ENCODE results near the gene AUTS2. TPM values are rescaled to one million over a fixed set of nuclear protein-coding genes. Genes with fewer than 3 reads are reported as not detected.

Gene AUTS2
- total and polyA plus RNA-seq, 2 experiments from 2014 or later, result 32.0 to 91.0 TPM

DNA sequence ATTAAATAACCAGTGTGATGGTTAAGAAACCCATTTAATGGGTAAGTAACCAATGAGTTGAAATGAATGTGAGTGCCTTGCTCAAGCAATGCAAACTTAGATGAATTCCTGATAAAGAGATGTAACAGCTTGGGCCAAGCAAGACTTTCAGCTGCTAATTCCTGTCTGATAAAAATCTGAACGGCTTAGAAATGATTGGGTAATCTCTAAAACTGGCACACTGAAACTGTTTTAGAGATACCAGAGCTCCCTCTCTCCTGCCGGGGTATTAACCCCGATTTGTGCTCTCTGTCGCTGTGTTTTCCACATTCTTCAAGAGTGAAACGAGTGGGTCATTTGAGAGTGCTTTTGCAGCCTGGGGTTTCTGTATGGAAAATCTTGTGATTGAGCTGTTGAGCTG lies 998.8 kb downstream of the AUTS2 start:
- Mint-ChIP-seq H3K27me3 (ENCODE audit: insufficient read depth, low read depth, poor library complexity) (peaks cover 58% of the 10 kb centered on the region), H3K9me3 (peaks cover 16% of the 10 kb centered on the region), H3K4me1 (peaks cover 34% of the 10 kb centered on the region), H3K27ac (no peak overlapping the region), H3K4me3 (peak overlapping the region; percentile 76), H3K36me3 (ENCODE audit: low read depth) (peaks cover 15% of the 10 kb centered on the region)
- Histone ChIP-seq H3K27ac (ENCODE audit: low read depth) (no peak overlapping the region), H3K4me1 (ENCODE audit: insufficient read depth) (peaks cover 18% of the 10 kb centered on the region), H3K79me2 (replicated peaks; ENCODE audit: insufficient read depth) (no peaks in the 10 kb centered on the region), H3K27me3 (ENCODE audit: insufficient read depth) (peaks cover 67% of the 10 kb centered on the region), H3K4me2 (peak overlapping the region; percentile 99), H3K4me3 (peak overlapping the region; percentile 80), H3K9me2 (ENCODE audit: insufficient read depth) (peaks cover 6% of the 10 kb centered on the region; the same call in 1 of the 2 replicates), H4K20me1 (replicated peaks; ENCODE audit: insufficient read depth) (0 out of 2 replicates have a peak, but pooled peaks cover 2% of the 10 kb centered on the region), H3F3A (replicated peaks; ENCODE audit: low read depth) (peaks cover 5% of the 10 kb centered on the region; the same call in 1 of the 2 replicates), H2AFZ (no peak overlapping the region), H3K36me3 (ENCODE audit: insufficient read depth) (0 out of 2 replicates have a peak, but pooled peaks cover 3% of the 10 kb centered on the region)
- ATAC-seq, result no peak
- DNase-seq (ENCODE audit: low spot score), result no peak
- TF ChIP-seq CREB1 (CRISPR knock-in tag; IDR thresholded peaks at IDR 0.05; ENCODE audit: low read depth), result no peak
- no peak for TF ChIP-seq ZNF114 (CRISPR knock-in tag; IDR thresholded peaks at IDR 0.05)
- no peak for TF ChIP-seq ZNF331 (CRISPR knock-in tag; IDR thresholded peaks at IDR 0.05; ENCODE audit: low read depth)

DNA sequence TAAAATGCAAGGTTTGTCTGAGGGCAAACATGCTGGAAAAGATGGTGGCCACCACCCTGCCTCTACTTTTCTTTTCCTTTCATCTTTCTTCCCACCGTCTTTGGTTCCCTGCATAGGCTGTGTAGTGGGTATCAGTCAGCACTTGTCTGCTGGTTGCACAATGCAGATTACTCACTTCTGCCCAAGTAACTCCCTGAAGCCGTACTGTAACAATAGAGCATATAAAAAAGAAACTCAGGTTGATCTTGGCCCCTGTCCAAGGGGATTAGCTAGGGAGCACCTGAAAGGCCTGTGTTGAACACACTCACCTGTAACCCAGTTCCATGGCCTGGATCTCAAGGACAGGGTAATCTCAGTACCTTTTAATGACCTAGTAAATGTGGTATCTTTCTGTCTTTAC lies 1000.7 kb downstream of the AUTS2 start:
- H3K27me3 Mint-ChIP-seq (ENCODE audit: insufficient read depth, low read depth, poor library complexity), result peaks cover 53% of the 10 kb centered on the region

More for the DNA sequence above, 1000.7 kb downstream of the AUTS2 start:
- H3K9me3 Mint-ChIP-seq, result peaks cover 16% of the 10 kb centered on the region
- Histone ChIP-seq H3K27ac (ENCODE audit: low read depth) (no peak overlapping the region), H3K9me2 (ENCODE audit: insufficient read depth) (peaks cover 6% of the 10 kb centered on the region; the same call in 1 of the 2 replicates), H3K27me3 (ENCODE audit: insufficient read depth) (peaks cover 60% of the 10 kb centered on the region), H3K79me2 (replicated peaks; ENCODE audit: insufficient read depth) (no peaks in the 10 kb centered on the region), H3K36me3 (ENCODE audit: insufficient read depth) (0 out of 2 replicates have a peak, but pooled peaks cover 3% of the 10 kb centered on the region), H3K4me2 (no peak overlapping the region), H3F3A (replicated peaks; ENCODE audit: low read depth) (peaks cover 5% of the 10 kb centered on the region; the same call in 1 of the 2 replicates), H4K20me1 (replicated peaks; ENCODE audit: insufficient read depth) (0 out of 2 replicates have a peak, but pooled peaks cover 2% of the 10 kb centered on the region), H3K4me1 (ENCODE audit: insufficient read depth) (peaks cover 18% of the 10 kb centered on the region), H2AFZ (no peak overlapping the region), H3K4me3 (no peak overlapping the region)
- peaks cover 34% of the 10 kb centered on the region for H3K4me1 Mint-ChIP-seq
- H3K4me3 Mint-ChIP-seq, result no peak overlapping the region
- DNase-seq (ENCODE audit: low spot score) (no peak), ATAC-seq (no peak)
- peaks cover 15% of the 10 kb centered on the region for H3K36me3 Mint-ChIP-seq (ENCODE audit: low read depth)
- H3K27ac Mint-ChIP-seq, result no peak overlapping the region
- no peak for TF ChIP-seq EZH2phosphoT487 (IDR thresholded peaks at IDR 0.05; ENCODE audit: unreplicated experiment)
- no peak for TF ChIP-seq STAT1 (IDR thresholded peaks at IDR 0.05; ENCODE audit: unreplicated experiment)
- TF ChIP-seq, protein P1, sequence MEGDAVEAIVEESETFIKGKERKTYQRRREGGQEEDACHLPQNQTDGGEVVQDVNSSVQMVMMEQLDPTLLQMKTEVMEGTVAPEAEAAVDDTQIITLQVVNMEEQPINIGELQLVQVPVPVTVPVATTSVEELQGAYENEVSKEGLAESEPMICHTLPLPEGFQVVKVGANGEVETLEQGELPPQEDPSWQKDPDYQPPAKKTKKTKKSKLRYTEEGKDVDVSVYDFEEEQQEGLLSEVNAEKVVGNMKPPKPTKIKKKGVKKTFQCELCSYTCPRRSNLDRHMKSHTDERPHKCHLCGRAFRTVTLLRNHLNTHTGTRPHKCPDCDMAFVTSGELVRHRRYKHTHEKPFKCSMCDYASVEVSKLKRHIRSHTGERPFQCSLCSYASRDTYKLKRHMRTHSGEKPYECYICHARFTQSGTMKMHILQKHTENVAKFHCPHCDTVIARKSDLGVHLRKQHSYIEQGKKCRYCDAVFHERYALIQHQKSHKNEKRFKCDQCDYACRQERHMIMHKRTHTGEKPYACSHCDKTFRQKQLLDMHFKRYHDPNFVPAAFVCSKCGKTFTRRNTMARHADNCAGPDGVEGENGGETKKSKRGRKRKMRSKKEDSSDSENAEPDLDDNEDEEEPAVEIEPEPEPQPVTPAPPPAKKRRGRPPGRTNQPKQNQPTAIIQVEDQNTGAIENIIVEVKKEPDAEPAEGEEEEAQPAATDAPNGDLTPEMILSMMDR (conservative IDR thresholded peaks at IDR 0.05; ENCODE audit: low read depth in 2 of 2), result no peak
- TF ChIP-seq, protein P2, sequence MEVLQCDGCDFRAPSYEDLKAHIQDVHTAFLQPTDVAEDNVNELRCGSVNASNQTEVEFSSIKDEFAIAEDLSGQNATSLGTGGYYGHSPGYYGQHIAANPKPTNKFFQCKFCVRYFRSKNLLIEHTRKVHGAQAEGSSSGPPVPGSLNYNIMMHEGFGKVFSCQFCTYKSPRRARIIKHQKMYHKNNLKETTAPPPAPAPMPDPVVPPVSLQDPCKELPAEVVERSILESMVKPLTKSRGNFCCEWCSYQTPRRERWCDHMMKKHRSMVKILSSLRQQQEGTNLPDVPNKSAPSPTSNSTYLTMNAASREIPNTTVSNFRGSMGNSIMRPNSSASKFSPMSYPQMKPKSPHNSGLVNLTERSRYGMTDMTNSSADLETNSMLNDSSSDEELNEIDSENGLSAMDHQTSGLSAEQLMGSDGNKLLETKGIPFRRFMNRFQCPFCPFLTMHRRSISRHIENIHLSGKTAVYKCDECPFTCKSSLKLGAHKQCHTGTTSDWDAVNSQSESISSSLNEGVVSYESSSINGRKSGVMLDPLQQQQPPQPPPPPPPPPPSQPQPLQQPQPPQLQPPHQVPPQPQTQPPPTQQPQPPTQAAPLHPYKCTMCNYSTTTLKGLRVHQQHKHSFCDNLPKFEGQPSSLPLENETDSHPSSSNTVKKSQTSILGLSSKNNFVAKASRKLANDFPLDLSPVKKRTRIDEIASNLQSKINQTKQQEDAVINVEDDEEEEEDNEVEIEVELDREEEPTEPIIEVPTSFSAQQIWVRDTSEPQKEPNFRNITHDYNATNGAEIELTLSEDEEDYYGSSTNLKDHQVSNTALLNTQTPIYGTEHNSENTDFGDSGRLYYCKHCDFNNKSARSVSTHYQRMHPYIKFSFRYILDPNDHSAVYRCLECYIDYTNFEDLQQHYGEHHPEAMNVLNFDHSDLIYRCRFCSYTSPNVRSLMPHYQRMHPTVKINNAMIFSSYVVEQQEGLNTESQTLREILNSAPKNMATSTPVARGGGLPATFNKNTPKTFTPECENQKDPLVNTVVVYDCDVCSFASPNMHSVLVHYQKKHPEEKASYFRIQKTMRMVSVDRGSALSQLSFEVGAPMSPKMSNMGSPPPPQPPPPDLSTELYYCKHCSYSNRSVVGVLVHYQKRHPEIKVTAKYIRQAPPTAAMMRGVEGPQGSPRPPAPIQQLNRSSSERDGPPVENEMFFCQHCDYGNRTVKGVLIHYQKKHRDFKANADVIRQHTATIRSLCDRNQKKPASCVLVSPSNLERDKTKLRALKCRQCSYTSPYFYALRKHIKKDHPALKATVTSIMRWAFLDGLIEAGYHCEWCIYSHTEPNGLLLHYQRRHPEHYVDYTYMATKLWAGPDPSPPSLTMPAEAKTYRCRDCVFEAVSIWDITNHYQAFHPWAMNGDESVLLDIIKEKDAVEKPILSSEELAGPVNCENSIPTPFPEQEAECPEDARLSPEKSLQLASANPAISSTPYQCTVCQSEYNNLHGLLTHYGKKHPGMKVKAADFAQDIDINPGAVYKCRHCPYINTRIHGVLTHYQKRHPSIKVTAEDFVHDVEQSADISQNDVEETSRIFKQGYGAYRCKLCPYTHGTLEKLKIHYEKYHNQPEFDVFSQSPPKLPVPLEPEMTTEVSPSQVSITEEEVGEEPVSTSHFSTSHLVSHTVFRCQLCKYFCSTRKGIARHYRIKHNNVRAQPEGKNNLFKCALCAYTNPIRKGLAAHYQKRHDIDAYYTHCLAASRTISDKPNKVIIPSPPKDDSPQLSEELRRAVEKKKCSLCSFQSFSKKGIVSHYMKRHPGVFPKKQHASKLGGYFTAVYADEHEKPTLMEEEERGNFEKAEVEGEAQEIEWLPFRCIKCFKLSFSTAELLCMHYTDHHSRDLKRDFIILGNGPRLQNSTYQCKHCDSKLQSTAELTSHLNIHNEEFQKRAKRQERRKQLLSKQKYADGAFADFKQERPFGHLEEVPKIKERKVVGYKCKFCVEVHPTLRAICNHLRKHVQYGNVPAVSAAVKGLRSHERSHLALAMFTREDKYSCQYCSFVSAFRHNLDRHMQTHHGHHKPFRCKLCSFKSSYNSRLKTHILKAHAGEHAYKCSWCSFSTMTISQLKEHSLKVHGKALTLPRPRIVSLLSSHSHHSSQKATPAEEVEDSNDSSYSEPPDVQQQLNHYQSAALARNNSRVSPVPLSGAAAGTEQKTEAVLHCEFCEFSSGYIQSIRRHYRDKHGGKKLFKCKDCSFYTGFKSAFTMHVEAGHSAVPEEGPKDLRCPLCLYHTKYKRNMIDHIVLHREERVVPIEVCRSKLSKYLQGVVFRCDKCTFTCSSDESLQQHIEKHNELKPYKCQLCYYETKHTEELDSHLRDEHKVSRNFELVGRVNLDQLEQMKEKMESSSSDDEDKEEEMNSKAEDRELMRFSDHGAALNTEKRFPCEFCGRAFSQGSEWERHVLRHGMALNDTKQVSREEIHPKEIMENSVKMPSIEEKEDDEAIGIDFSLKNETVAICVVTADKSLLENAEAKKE (CRISPR knock-in tag; IDR thresholded peaks at IDR 0.05), result no peak
- TF ChIP-seq POLR2AphosphoS5 (IDR thresholded peaks at IDR 0.05; ENCODE audit: low read depth), result no peak
- TF ChIP-seq JUNB (IDR thresholded peaks at IDR 0.05; ENCODE audit: unreplicated experiment), result no peak

All from GM23338 (cell line).